H1 (cell line): ENCODE results near the gene TAF1B.

Source experiments
- CEBPB ChIP-seq: IDR thresholded peaks from 2 replicates; pipeline ENCODE4 v1.6.1; 2012; ENCODE audit warnings: low read depth, low read length
- CTCF ChIP-seq, 3 experiments: IDR thresholded peaks; 1 replicate in 2 of 3; 2 replicates in 1 of 3; pipeline versions ENCODE4 v1.5.1 to v1.6.1; 2011; ENCODE audit warnings: low read length in 3 of 3, mild to moderate bottlenecking in 3 of 3, inconsistent platforms in 2 of 3, low read depth in 1 of 3, moderate library complexity in 1 of 3; ENCODE audit not compliant: insufficient read depth in 1 of 3; ENCODE audit errors: control extremely low read depth in 1 of 3
- EGR1 ChIP-seq: IDR thresholded peaks from 2 replicates; pipeline ENCODE4 v1.6.1; 2011; ENCODE audit warnings: low read depth, low read length, borderline replicate concordance
- EZH2 ChIP-seq: fragments of 200-600 bp; sonication (generic); IDR thresholded peaks from 2 replicates; pipeline ENCODE4 v1.7.1; 2012; ENCODE audit warnings: low read depth, mild to moderate bottlenecking, moderate library complexity, low read length, inconsistent platforms; ENCODE audit not compliant: severe bottlenecking
- NANOG ChIP-seq: IDR thresholded peaks from 2 replicates; pipeline ENCODE4 v1.6.1; 2011; ENCODE audit warnings: low read length, low read depth, mild to moderate bottlenecking, inconsistent platforms; ENCODE audit not compliant: insufficient read depth, poor library complexity, severe bottlenecking
- PHF8 ChIP-seq: fragments of 200-600 bp; sonication (generic); conservative IDR thresholded peaks from 2 replicates; pipeline ENCODE4 v1.7.1; 2012; ENCODE audit warnings: low read depth, mild to moderate bottlenecking, inconsistent platforms, low read length, moderate library complexity
- POLR2A ChIP-seq, 2 experiments: IDR thresholded peaks; 1 replicate in 1 of 2; 2 replicates in 1 of 2; pipeline ENCODE4 v1.6.1; 2011; ENCODE audit warnings: low read depth in 2 of 2, low read length in 2 of 2, mild to moderate bottlenecking in 2 of 2; ENCODE audit errors: control extremely low read depth in 1 of 2
- POLR2AphosphoS5 ChIP-seq: IDR thresholded peaks from 2 replicates; pipeline ENCODE4 v1.6.1; 2011; ENCODE audit warnings: low read depth, low read length
- TBP ChIP-seq: IDR thresholded peaks from 2 replicates; pipeline ENCODE4 v1.6.1; 2011; ENCODE audit warnings: low read depth, low read length, improper control_type of control experiment
- TCF12 ChIP-seq: IDR thresholded peaks from 2 replicates; pipeline ENCODE4 v1.6.1; 2011; ENCODE audit warnings: low read depth, mild to moderate bottlenecking, low read length
- ZNF274 ChIP-seq: IDR thresholded peaks from 2 replicates; pipeline ENCODE4 v1.7.0; 2012; ENCODE audit warnings: low read length, borderline replicate concordance; ENCODE audit errors: extremely low read depth

- TF ChIP-seq CEBPB (no peak), NANOG (no peak), TCF12 (no peak), POLR2A (IDR thresholded peaks at IDR 0.05; ENCODE audit: control extremely low read depth in 1 of 2, low read depth in 2 of 2, low read length in 2 of 2) (no peak), POLR2AphosphoS5 (no peak), CTCF (IDR thresholded peaks at IDR 0.05; ENCODE audit: control extremely low read depth in 1 of 3, insufficient read depth in 1 of 3, low read depth in 1 of 3, low read length in 3 of 3) (no peak), EZH2 (no peak), EGR1 (no peak), TBP (no peak), PHF8 (no peak), ZNF274 (no peak)
These were observed 131.1 kb downstream of the TAF1B start for GRCh38 chr2:9974343-9974742.
